SIG-M5 (cell line): ENCODE data around the gene HAO1.
"Not testable (repeated sequence)": the region's sequence is repeated elsewhere in the genome, so short reads cannot be mapped to it uniquely, and the experiment has no call there.

Experiments
- DNase-seq: peaks from one replicate; lab custom pipeline; 2025; lab: John Stamatoyannopoulos, UW

HAO1 gene

DNA sequence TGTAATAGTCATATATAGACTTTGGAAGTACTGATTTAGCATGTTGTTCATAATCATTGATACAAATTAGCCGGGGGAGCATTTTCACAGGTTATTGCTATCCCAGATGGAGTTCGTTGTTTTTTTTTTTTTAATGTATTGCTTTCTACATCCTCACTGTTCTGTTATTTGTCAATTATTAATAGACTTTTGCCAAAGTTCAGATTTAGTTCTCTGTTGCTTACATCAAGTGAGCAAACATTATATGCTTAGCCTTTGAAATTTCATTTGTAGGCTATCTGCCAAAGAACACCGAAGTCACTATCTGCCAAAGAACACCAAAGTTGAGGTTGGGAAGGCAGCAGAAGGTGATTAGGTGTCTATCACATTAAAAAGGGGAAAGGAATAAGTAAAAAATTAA, at the start of gene HAO1:
TSS of gene HAO1 (minus strand) at position 118 of the 400 bp plus-strand sequence. CDS start at position 82, 36 bp downstream.
- no peak for DNase-seq

DNA sequence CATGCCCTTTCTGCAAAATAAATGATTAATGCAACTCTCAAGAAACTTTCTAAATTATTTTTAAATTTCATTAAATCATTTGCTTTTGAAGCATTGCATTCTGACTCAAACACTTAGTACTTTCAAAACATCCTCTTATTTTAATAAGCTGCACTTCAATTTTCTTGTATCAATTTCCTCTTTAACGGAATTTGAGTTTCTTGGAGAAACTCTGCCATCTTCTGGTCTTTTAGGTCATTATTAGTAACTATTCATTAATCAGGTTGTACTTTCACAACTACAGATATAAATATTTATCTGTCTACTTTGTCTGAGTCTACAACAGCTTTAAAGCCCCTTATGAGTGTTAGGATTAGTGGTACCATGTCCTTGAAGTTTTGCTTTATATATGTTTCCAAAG, 49.1 kb upstream of the HAO1 start:
- DNase-seq = no peak

GRCh38 chr20:7985916-7986315, 45.7 kb upstream of the HAO1 start:
- DNase-seq = no peak

- no peak for DNase-seq
Measured at GRCh38 chr20:7984192-7984591, 43.9 kb upstream of the HAO1 start.

DNA sequence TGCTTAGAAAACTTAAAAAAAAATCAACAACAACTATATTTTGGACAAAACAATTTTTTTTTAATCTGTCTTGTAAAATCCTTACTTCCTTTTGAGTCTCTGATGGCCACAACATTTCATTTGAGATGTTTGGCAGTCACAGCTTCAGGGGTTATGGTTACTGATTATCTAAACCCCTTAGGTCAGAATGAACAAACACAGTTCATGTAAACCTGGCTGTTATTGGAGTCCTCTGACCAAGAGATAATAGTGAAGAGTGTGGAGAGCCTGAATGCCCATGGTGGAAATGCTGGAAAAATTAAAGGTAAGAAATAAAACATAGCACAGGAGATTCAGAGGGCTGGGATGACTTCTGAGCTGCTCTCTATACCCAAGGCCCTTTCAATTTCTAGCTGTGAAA, 41.1 kb upstream of the HAO1 start:
- DNase-seq = no peak

DNA sequence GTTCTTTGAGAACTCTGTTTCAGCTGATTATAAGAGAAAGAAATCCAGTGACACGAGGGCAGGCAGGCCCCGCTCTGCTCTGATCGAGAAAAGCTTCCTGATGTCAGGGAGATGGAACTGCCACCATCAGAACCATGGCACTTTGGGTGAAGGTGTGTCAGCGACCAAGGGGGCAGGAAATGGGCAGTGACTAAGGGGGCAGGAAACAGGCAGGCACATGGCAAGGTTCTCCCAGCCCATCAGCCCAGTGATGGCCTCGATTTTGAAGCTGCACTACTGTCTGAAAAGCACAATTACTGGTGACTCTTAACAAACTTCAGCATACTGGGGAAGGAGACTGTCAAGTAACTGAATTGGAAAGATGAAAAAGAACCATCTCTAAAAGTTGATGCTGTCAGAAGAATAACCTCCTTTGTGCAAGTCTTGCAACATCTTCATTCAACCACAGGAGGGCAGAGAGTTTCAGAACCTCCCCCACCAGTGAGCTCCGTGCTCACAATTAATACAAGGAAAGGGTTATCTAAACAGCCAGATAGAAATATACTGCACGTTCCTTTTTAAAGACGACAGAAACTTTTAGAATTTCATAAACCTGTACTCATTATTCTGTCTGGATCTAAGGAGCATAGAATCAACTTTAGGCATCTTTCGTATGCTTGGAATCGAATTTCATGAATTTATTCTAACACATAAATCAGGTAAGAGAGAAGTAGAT, 40.2 kb upstream of the HAO1 start:
- no peak for DNase-seq

GRCh38 chr20:7977709-7978108, 37.5 kb upstream of the HAO1 start:
- no peak for DNase-seq

GRCh38 chr20:7975851-7976414, 35.7 kb upstream of the HAO1 start:
- DNase-seq = no peak

- DNase-seq = no peak
Measured at GRCh38 chr20:7974785-7975435, 34.7 kb upstream of the HAO1 start.

- no peak for DNase-seq
Measured at GRCh38 chr20:7971536-7972280, 31.4 kb upstream of the HAO1 start.

- no peak for DNase-seq
Measured at GRCh38 chr20:7967199-7967844, 27.1 kb upstream of the HAO1 start.

DNA sequence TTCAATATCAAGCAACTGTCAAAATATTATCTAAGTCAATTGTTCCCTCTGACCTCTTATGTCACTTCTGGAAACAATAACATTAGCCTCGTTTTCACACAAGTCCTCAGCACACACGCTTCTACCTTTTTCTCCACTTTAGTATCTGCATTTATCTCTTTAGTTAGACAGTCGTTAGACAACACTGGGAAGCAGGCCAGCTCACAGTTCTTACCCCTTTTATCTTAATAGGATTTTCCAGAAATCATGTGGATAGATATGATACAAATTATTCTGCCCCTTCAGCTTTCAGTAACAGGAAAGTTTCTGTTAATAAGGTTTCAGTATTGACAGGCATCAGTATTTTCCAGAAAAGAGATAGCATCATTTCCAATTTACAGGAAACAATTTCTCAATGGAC, 25.9 kb upstream of the HAO1 start:
- no peak for DNase-seq

DNA sequence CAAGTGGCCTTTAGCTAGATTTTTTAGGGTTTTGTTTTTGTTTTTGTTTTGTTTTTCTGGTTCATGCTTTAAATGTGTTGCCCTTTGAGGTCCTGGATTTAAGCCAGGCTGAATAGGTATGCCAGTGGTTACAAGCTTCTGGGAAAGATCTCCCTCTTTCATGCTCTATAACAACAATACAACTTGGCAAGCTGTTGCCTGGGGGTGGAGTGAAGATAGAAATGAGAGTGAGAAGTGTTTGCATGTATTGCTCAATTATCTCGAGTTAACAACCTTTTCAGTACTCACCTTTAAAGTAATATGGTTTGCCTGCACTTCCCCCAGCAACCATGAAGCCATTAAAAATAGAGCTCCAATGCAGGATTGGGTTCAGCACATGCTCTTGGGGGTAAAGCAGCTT, 19.2 kb upstream of the HAO1 start:
- no peak for DNase-seq

DNA sequence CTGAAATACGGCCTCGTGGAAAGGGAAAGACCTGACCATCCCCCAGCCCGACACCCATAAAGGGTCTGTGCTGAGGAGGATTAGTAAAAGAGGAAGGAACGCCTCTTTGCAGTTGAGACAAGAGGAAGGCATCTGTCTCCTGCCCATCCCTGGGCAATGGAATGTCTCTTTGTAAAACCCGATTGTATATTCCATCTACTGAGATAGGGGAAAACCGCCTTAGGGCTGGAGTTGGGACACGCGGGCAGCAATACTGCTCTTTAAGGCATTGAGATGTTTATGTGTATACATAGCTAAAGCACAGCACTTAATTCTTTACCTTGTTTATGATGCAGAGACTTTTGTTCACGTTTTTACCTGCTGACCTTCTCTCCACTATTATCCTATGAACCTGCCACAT, 16.3 kb upstream of the HAO1 start:
- DNase-seq = not testable (repeated sequence)

- DNase-seq = no peak
Measured at GRCh38 chr20:7950387-7950786, 10.1 kb upstream of the HAO1 start.

- no peak for DNase-seq
Measured at GRCh38 chr20:7943891-7944290, 3.6 kb upstream of the HAO1 start.

- no peak for DNase-seq
Measured at GRCh38 chr20:7939663-7940062, 595 bp downstream of the HAO1 start.

- DNase-seq = no peak
Measured at GRCh38 chr20:7938058-7938457, 2.2 kb downstream of the HAO1 start.

DNA sequence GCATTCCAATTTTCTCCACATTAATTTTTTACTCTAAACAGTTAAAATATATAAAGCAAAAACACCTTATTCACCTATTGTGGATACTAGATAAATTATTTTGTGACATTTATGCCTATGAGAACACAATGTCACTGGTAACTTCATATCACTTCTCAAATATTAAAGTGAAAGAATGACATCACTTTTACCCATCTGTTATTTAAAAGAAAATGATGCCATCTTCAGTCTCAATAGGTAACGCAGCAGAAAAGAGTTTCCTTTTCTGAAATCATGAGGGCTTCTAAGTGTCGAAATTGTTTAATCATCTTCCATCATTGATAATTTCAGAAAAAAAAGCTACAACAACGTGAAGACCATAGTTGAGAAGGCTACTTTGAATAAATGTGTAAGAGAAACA, 2.9 kb downstream of the HAO1 start:
- DNase-seq = no peak

DNA sequence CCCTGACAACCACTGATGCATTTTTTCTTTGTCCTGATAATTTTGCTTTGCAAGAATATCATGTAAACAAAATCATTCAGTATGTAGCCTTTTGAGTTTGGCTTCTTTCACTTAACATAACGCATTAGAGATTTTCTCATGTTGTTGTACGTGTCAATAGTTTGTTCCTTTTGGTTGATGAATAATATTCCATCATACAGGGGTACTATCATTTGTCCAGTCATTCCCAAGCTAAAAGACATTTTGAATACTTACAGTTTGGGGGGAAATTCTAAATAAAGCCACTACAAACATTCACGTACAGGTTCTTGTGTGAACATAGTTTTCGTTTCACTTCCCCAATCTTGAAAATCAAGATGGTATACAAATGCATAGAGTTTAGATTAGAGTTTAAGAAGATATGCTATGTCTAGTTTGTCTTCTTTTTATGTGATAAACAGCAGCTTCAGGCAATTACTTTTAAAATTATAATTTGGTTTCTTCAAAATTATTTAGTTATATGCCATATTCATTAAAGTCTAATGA, 5.2 kb downstream of the HAO1 start:
- no peak for DNase-seq

GRCh38 chr20:7933346-7933745, 6.9 kb downstream of the HAO1 start:
- DNase-seq = no peak

DNA sequence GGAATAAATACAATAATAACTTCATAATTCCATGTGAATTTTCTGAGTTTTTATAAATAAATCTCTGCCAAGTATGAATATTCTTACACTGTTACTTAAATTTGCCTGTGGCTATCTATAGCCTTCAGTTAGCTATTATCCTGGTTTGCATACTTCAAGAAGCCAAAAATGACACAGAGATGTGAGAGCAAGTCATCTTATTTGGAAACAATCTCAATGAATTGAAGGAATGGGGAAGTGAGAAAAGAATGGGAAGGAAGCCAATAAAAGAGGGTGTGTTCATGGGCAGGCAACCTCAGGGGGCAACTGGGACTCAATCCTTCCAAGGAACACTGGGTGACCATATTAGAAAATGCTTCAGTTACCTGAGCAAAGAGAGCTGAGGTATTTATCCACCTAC, 9.9 kb downstream of the HAO1 start:
- DNase-seq = no peak
